Smooth muscle cell (in vitro differentiated cells): ENCODE results near the gene BET1L. TPM values are rescaled to one million over a fixed set of nuclear protein-coding genes. Genes with fewer than 3 reads are reported as not detected.

Experiments used
- DNase-seq: peaks from one replicate; lab custom pipeline; 2025; ENCODE audit not compliant: unreplicated experiment; lab: John Stamatoyannopoulos, UW
- H2AFZ ChIP-seq: fragments of 200-600 bp; sonication (generic); 2 replicates; pipeline ENCODE4 v1.6.0; 2016; ENCODE audit warnings: antibody characterized with exemption, low read depth, mild to moderate bottlenecking
- H3F3A ChIP-seq: fragments of 200-600 bp; sonication (generic); 2 replicates; pipeline ENCODE4 v1.6.0; 2017; ENCODE audit warnings: antibody characterized with exemption, low read depth
- H3K27ac ChIP-seq: fragments of 200-600 bp; sonication (generic); 2 replicates; pipeline ENCODE4 v1.5.1; 2016; ENCODE audit warnings: low read depth, mild to moderate bottlenecking
- H3K27me3 ChIP-seq: fragments of 200-600 bp; sonication (generic); 2 replicates; pipeline ENCODE4 v1.6.1; 2016; ENCODE audit warnings: low read depth, mild to moderate bottlenecking
- H3K36me3 ChIP-seq: fragments of 200-600 bp; sonication (generic); 2 replicates; pipeline ENCODE4 v1.5.1; 2016; ENCODE audit warnings: low read depth
- H3K4me1 ChIP-seq: fragments of 200-600 bp; sonication (generic); 2 replicates; pipeline ENCODE4 v1.5.1; 2016; ENCODE audit warnings: low read depth
- H3K4me2 ChIP-seq: fragments of 200-600 bp; sonication (generic); 2 replicates; pipeline ENCODE4 v1.6.0; 2016; ENCODE audit warnings: mild to moderate bottlenecking
- H3K4me3 ChIP-seq: fragments of 200-600 bp; sonication (generic); 2 replicates; pipeline ENCODE4 v1.5.1; 2016; ENCODE audit warnings: mild to moderate bottlenecking
- H3K79me2 ChIP-seq: fragments of 200-600 bp; sonication (generic); 2 replicates; pipeline ENCODE4 v1.6.0; 2016; ENCODE audit warnings: low read depth, mild to moderate bottlenecking
- H3K9ac ChIP-seq: fragments of 200-600 bp; sonication (generic); 2 replicates; pipeline ENCODE4 v1.6.0; 2016; ENCODE audit warnings: low read depth
- H3K9me3 ChIP-seq: fragments of 200-600 bp; sonication (generic); replicated peaks from 2 replicates; pipeline ENCODE4 v1.5.1; 2016; ENCODE audit warnings: low read depth
- H4K20me1 ChIP-seq: fragments of 200-600 bp; sonication (generic); 2 replicates; pipeline ENCODE4 v1.6.0; 2016; ENCODE audit warnings: low read depth
- CTCF ChIP-seq: fragments of 200-600 bp; sonication (generic); IDR thresholded peaks from 2 replicates; pipeline ENCODE4 v1.5.1; 2017; ENCODE audit warnings: borderline replicate concordance, mild to moderate bottlenecking, antibody characterized with exemption; ENCODE audit not compliant: insufficient read depth, poor library complexity, severe bottlenecking
- WGBS: methylation state at CpG from one replicate; pipeline ENCODE4 v1.1.7; 2016; ENCODE audit warnings: low lambda C conversion rate; 5-methylcytosine and 5-hydroxymethylcytosine counted together
- polyA plus RNA-seq: library from polyadenylated mRNA; unstranded; fragments of >200 nt; fragmentation: Nextera tagmentation; extraction: Ambion mirVana; gene quantifications from 2 replicates; pipeline ENCODE4 v1.2.1, GENCODE V29; 2016
- total RNA-seq: library from RNA; depleted of rRNA; stranded (reverse); fragments of >200 nt; gene quantifications from 2 replicates; pipeline ENCODE4 v1.2.3, GENCODE V29; 2014

Gene BET1L
- total and polyA plus RNA-seq, 2 experiments from 2014 or later = 40.5 to 97.4 TPM

GRCh38 chr11:202490-202889, 4.7 kb downstream of the BET1L start:
- Histone ChIP-seq H3K9me3 (no peaks in the 10 kb centered on the region), H3K27me3 (no peaks in the 10 kb centered on the region), H3K4me1 (peaks cover 6% of the 10 kb centered on the region), H4K20me1 (peaks cover 73% of the 10 kb centered on the region), H3K4me2 (no peak overlapping the region), H3K36me3 (no peaks in the 10 kb centered on the region), H3K27ac (peak overlapping the region; percentile 31), H3K4me3 (no peak overlapping the region), H2AFZ (no peak overlapping the region), H3K9ac (no peak overlapping the region), H3F3A (no peaks in the 10 kb centered on the region), H3K79me2 (peaks cover 44% of the 10 kb centered on the region)
- TF ChIP-seq CTCF = no peak
- WGBS = 86% methylated on average over 8 of the region's 8 CpGs
- no peak for DNase-seq

- 83% methylated on average over 15 of the region's 15 CpGs for WGBS
- H3F3A ChIP-seq = no peaks in the 10 kb centered on the region
- no peak overlapping the region for H2AFZ ChIP-seq
- no peaks in the 10 kb centered on the region for H3K36me3 ChIP-seq
- no peak overlapping the region for H3K4me3 ChIP-seq
- no peaks in the 10 kb centered on the region for H3K27me3 ChIP-seq
- no peak overlapping the region for H3K9ac ChIP-seq
- H4K20me1 ChIP-seq = peaks cover 73% of the 10 kb centered on the region
- no peak for TF ChIP-seq CTCF
- no peaks in the 10 kb centered on the region for H3K9me3 ChIP-seq
- peaks cover 6% of the 10 kb centered on the region for H3K4me1 ChIP-seq
- H3K27ac ChIP-seq = no peak overlapping the region
- DNase-seq = no peak
- H3K79me2 ChIP-seq = peaks cover 42% of the 10 kb centered on the region
- H3K4me2 ChIP-seq = no peak overlapping the region
These were observed 5.2 kb downstream of the BET1L start for GRCh38 chr11:201966-202365.

GRCh38 chr11:200224-201003, 6.8 kb downstream of the BET1L start:
- Histone ChIP-seq H4K20me1 (peaks cover 57% of the 10 kb centered on the region), H2AFZ (no peak overlapping the region), H3K27me3 (no peaks in the 10 kb centered on the region), H3K9ac (no peak overlapping the region), H3K79me2 (peaks cover 27% of the 10 kb centered on the region), H3K4me2 (no peak overlapping the region), H3K4me3 (no peak overlapping the region), H3F3A (no peaks in the 10 kb centered on the region), H3K36me3 (no peaks in the 10 kb centered on the region), H3K4me1 (no peaks in the 10 kb centered on the region), H3K27ac (no peak overlapping the region), H3K9me3 (no peaks in the 10 kb centered on the region)
- TF ChIP-seq CTCF = no peak
- 95% methylated on average over 11 of the region's 13 CpGs for WGBS
- no peak for DNase-seq

GRCh38 chr11:199782-200181, 7.4 kb downstream of the BET1L start:
- Histone ChIP-seq H3K4me1 (no peaks in the 10 kb centered on the region), H3K36me3 (no peaks in the 10 kb centered on the region), H3K4me3 (no peak overlapping the region), H3F3A (no peaks in the 10 kb centered on the region), H3K27me3 (no peaks in the 10 kb centered on the region), H3K9me3 (no peaks in the 10 kb centered on the region), H3K4me2 (no peak overlapping the region), H2AFZ (no peak overlapping the region), H3K27ac (no peak overlapping the region), H3K79me2 (peaks cover 20% of the 10 kb centered on the region), H3K9ac (no peak overlapping the region), H4K20me1 (peaks cover 51% of the 10 kb centered on the region)
- WGBS = 86% methylated on average over 8 of the region's 8 CpGs
- DNase-seq = no peak
- no peak for TF ChIP-seq CTCF
